H1 (cell line): Measurements from ENCODE around the gene FKRP. TPM values are rescaled to one million over a fixed set of nuclear protein-coding genes. Genes with fewer than 3 reads are reported as not detected.

Experiments used
- CTCF ChIA-PET: fragments of 300-600 bp; sonication (Branson Sonifier 250); formaldehyde crosslinking; loops from one replicate; lab custom pipeline; 2021; ENCODE audit not compliant: partially characterized antibody; lab: Charles Lee
- POLR2A ChIA-PET: fragments of 300-600 bp; sonication (Branson Sonifier 250); formaldehyde crosslinking; loops from one replicate; lab custom pipeline; 2021; ENCODE audit warnings: inconsistent platforms; ENCODE audit not compliant: partially characterized antibody; lab: Charles Lee
- DNase-seq, 2 experiments: peaks; one replicate each; pipeline versions ENCODE4 v3.0.0 to v3.0.0-alpha.2; 2010 to 2022; ENCODE audit warnings: low spot score in 2 of 2, low read depth in 1 of 2, mixed read lengths in 1 of 2
- FAIRE-seq: peaks from 2 replicates; lab custom pipeline; 2011; peaks lifted over from hg19 to GRCh38; lab: Jason Lieb, UNC
- H2AFZ ChIP-seq: 2 replicates; pipeline ENCODE4 v1.8.1; 2012; ENCODE audit warnings: low read length, inconsistent platforms
- H2AK5ac ChIP-seq: 2 replicates; pipeline ENCODE4 v1.6.1; 2013; ENCODE audit warnings: low read depth, low read length
- H2BK120ac ChIP-seq: replicated peaks from 2 replicates; pipeline ENCODE3; 2013; ENCODE audit warnings: low read depth, low read length, inconsistent platforms
- H2BK12ac ChIP-seq: 2 replicates; pipeline ENCODE4 v1.6.1; 2013; ENCODE audit warnings: low read depth, low read length
- H2BK15ac ChIP-seq: 2 replicates; pipeline ENCODE4 v1.6.1; 2013; ENCODE audit warnings: low read length
- H2BK20ac ChIP-seq: 2 replicates; pipeline ENCODE4 v1.6.1; 2013; ENCODE audit warnings: low read length
- H2BK5ac ChIP-seq: 2 replicates; pipeline ENCODE4 v1.6.1; 2013; ENCODE audit warnings: low read depth, low read length
- H3K14ac ChIP-seq: 2 replicates; pipeline ENCODE4 v1.6.1; 2013; ENCODE audit warnings: inconsistent platforms; ENCODE audit not compliant: insufficient read length
- H3K18ac ChIP-seq: 2 replicates; pipeline ENCODE4 v1.6.1; 2013; ENCODE audit warnings: low read length; ENCODE audit errors: extremely low read depth
- H3K23ac ChIP-seq: 2 replicates; pipeline ENCODE4 v1.6.1; 2013; ENCODE audit warnings: inconsistent platforms; ENCODE audit not compliant: insufficient read length
- H3K23me2 ChIP-seq: 2 replicates; pipeline ENCODE4 v1.6.1; 2013; ENCODE audit warnings: low read depth, low read length
- H3K27ac ChIP-seq: 2 replicates; pipeline ENCODE4 v1.6.1; 2011; ENCODE audit warnings: low read depth, low read length, inconsistent platforms
- H3K27me3 ChIP-seq, 4 experiments: replicated peaks in 1 of 4; 1 replicate in 1 of 4; 2 replicates in 3 of 4; pipeline versions ENCODE4 v1.6.1 to v1.8.1; 2011 to 2013; ENCODE audit warnings: low read length in 3 of 4, mild to moderate bottlenecking in 3 of 4, inconsistent platforms in 2 of 4, mixed read lengths in 2 of 4, moderate library complexity in 1 of 4; ENCODE audit not compliant: control insufficient read depth in 3 of 4, insufficient read depth in 3 of 4; ENCODE audit errors: extremely low read depth in 1 of 4
- H3K36me3 ChIP-seq, 4 experiments: 2 replicates each; pipeline versions ENCODE4 v1.6.1 to v1.8.1; 2011 to 2013; ENCODE audit warnings: mild to moderate bottlenecking in 4 of 4, low read length in 3 of 4, moderate library complexity in 2 of 4, control low read depth in 1 of 4, inconsistent platforms in 1 of 4; ENCODE audit not compliant: insufficient read depth in 4 of 4, control insufficient read depth in 2 of 4
- H3K4ac ChIP-seq: replicated peaks from 2 replicates; pipeline ENCODE3; 2013; ENCODE audit warnings: low read length, low read depth, mixed read lengths, inconsistent platforms; ENCODE audit not compliant: insufficient read length
- H3K4me1 ChIP-seq, 4 experiments: replicated peaks in 1 of 4; 1 replicate in 1 of 4; 2 replicates in 3 of 4; pipeline versions ENCODE4 v1.6.1 to v1.8.1; 2011 to 2013; ENCODE audit warnings: low read length in 3 of 4, inconsistent platforms in 2 of 4, mixed read lengths in 1 of 4; ENCODE audit not compliant: insufficient read depth in 4 of 4, control insufficient read depth in 3 of 4
- H3K4me2 ChIP-seq, 2 experiments: 2 replicates each; pipeline versions ENCODE4 v1.6.1 to v1.8.1; 2011 to 2013; ENCODE audit warnings: low read depth in 2 of 2, low read length in 2 of 2, control low read depth in 1 of 2, inconsistent platforms in 1 of 2, mild to moderate bottlenecking in 1 of 2; ENCODE audit not compliant: insufficient read depth in 1 of 2
- H3K4me3 ChIP-seq, 4 experiments: fragments of 200-600, 300-600 bp in 1 of 4; sonication (generic), shearing (Covaris generic), sonication (Bioruptor Twin) in 1 of 4; 2 replicates each; pipeline versions ENCODE4 v1.5.1 to v1.8.1; 2011 to 2016; ENCODE audit warnings: low read length in 4 of 4, low read depth in 3 of 4, control low read depth in 2 of 4, inconsistent platforms in 2 of 4, mild to moderate bottlenecking in 2 of 4, mixed read lengths in 1 of 4, moderate library complexity in 1 of 4; ENCODE audit not compliant: insufficient read depth in 2 of 4; ENCODE audit errors: extremely low read depth in 1 of 4
- H3K56ac ChIP-seq: replicated peaks from 2 replicates; pipeline ENCODE3; 2013; ENCODE audit warnings: low read depth, mild to moderate bottlenecking, mixed read lengths, low read length, inconsistent platforms; ENCODE audit not compliant: insufficient read length
- H3K79me1 ChIP-seq: 2 replicates; pipeline ENCODE4 v1.6.1; 2013; ENCODE audit warnings: low read depth, low read length, control low read depth
- H3K79me2 ChIP-seq, 2 experiments: 2 replicates each; pipeline versions ENCODE4 v1.6.1 to v1.8.1; 2012 to 2013; ENCODE audit warnings: low read length in 2 of 2, mild to moderate bottlenecking in 2 of 2, inconsistent platforms in 1 of 2; ENCODE audit not compliant: insufficient read depth in 2 of 2, control insufficient read depth in 1 of 2
- H3K9ac ChIP-seq, 4 experiments: replicated peaks in 1 of 4; 1 replicate in 1 of 4; 2 replicates in 3 of 4; pipeline versions ENCODE4 v1.6.1 to v1.8.1; 2011 to 2013; ENCODE audit warnings: low read depth in 3 of 4, low read length in 3 of 4, control low read depth in 2 of 4, mild to moderate bottlenecking in 2 of 4, moderate library complexity in 2 of 4, inconsistent platforms in 1 of 4; ENCODE audit errors: extremely low read depth in 1 of 4
- H3K9me3 ChIP-seq, 2 experiments: 2 replicates each; pipeline versions ENCODE4 v1.6.1 to v1.8.1; 2012 to 2013; ENCODE audit warnings: mild to moderate bottlenecking in 2 of 2, moderate library complexity in 2 of 2, control low read depth in 1 of 2, inconsistent platforms in 1 of 2, low read depth in 1 of 2, low read length in 1 of 2, mixed read lengths in 1 of 2; ENCODE audit not compliant: insufficient read depth in 2 of 2
- H4K20me1 ChIP-seq, 2 experiments: replicated peaks in 1 of 2; 2 replicates each; pipeline versions ENCODE3 to v1.8.1; 2011 to 2013; ENCODE audit warnings: inconsistent platforms in 2 of 2, low read length in 2 of 2, mild to moderate bottlenecking in 1 of 2; ENCODE audit not compliant: insufficient read depth in 2 of 2, control insufficient read depth in 1 of 2
- H4K5ac ChIP-seq: 2 replicates; pipeline ENCODE4 v1.6.1; 2013; ENCODE audit warnings: low read length, low read depth, mixed read lengths, inconsistent platforms; ENCODE audit not compliant: insufficient read length
- H4K8ac ChIP-seq: 2 replicates; pipeline ENCODE4 v1.8.0; 2013; ENCODE audit warnings: mild to moderate bottlenecking, moderate library complexity, low read length, inconsistent platforms; ENCODE audit not compliant: insufficient read depth; ENCODE audit errors: extremely low read depth
- H4K91ac ChIP-seq: replicated peaks from 2 replicates; pipeline ENCODE3; 2013; ENCODE audit warnings: low read length, mixed read lengths, inconsistent platforms; ENCODE audit not compliant: insufficient read length
- BACH1 ChIP-seq: IDR thresholded peaks from 2 replicates; pipeline ENCODE4 v1.6.1; 2012; ENCODE audit warnings: low read length, improper control_type of control experiment
- SP2 ChIP-seq: IDR thresholded peaks from 2 replicates; pipeline ENCODE4 v1.6.1; 2012; ENCODE audit warnings: mild to moderate bottlenecking, low read length, inconsistent platforms
- WGBS, 2 experiments: shearing (Covaris generic) in 1 of 2; methylation state at CpG; one replicate each; pipeline versions ENCODE4 v1.1.6 to v1.1.7; 2013 to 2015; ENCODE audit warnings: low lambda C conversion rate in 2 of 2, mixed read lengths in 2 of 2, inconsistent platforms in 1 of 2, low coverage in 1 of 2, missing lambda C conversion rate in 1 of 2; ENCODE audit not compliant: insufficient replicate concordance in 2 of 2, insufficient coverage in 1 of 2, insufficient read length in 1 of 2; ENCODE audit errors: extremely low coverage in 1 of 2, missing lambda C conversion rate in 1 of 2; 5-methylcytosine and 5-hydroxymethylcytosine counted together
- polyA plus RNA-seq, 7 experiments: library from polyadenylated mRNA; depleted of rRNA in 3 of 7; stranded (reverse) in 5 of 7; unstranded in 2 of 7; fragments of >200 nt in 5 of 7; fragments of 200-250 nt in 2 of 7; gene quantifications; 1 replicate in 5 of 7; 2 replicates in 1 of 7; 4 replicates in 1 of 7; pipeline versions ENCODE4 v1.2.1 to v1.2.3, GENCODE V29; 2011 to 2013; ENCODE audit warnings: missing spikeins in 2 of 7, mixed read lengths in 2 of 7
- total RNA-seq: library from RNA; stranded (reverse); fragmentation: NEBNext Ultra II Directional; extraction: Animal tissue kit (Norgen Biotek cat#: 25700); gene quantifications from 2 replicates; pipeline ENCODE4 v1.2.1, GENCODE V29; 2021

FKRP gene
- total and polyA plus RNA-seq, 2 of the 8 experiments (the other 6 are each of a cell fraction or from before 2014, with no cell fraction given), result 17.1 to 24.4 TPM

GRCh38 chr19:46731007-46731501, 14.8 kb upstream of the FKRP start:
- CTCF ChIA-PET, result interaction anchor here (0.7 to 15.8 kb wide), 14 partner anchors 10 to 126 kb away, joined by 3 to 188 read pairs (median 4); no protein-coding TSS in a partner anchor

More at GRCh38 chr19:46731007-46731501, 14.8 kb upstream of the FKRP start:
- peaks cover 0 to 3% (median 0%) of the 10 kb centered on the region in 4 experiments; a peak in 4 of 7 replicates for H3K4me1 ChIP-seq
- H3K27ac ChIP-seq, result no peak overlapping the region
- whole genome bisulfite sequencing, 2 experiments, result 94% methylated on average over 14 of the region's 14 CpGs; no CpG with 5 or more reads in 1 of the 2 experiments
- H4K20me1 ChIP-seq, result peaks cover 30 to 46% of the 10 kb centered on the region in 2 experiments
- H2AK5ac ChIP-seq, result no peak overlapping the region
- no peak overlapping the region for H2BK15ac ChIP-seq
- no peaks in the 10 kb centered on the region for H3K23me2 ChIP-seq
- H2AFZ ChIP-seq, result no peak overlapping the region
- peaks cover 0 to 27% of the 10 kb centered on the region in 2 experiments; a peak in 2 of 4 replicates for H3K79me2 ChIP-seq
- no peak overlapping the region for H4K5ac ChIP-seq
- no peak overlapping the region for H3K23ac ChIP-seq
- H3K4ac ChIP-seq, result no peak overlapping the region
- H3K4me2 ChIP-seq, result no peak overlapping the region
- H3K14ac ChIP-seq, result no peak overlapping the region
- no peak overlapping the region for H3K18ac ChIP-seq
- FAIRE-seq (no peak), DNase-seq (no peak)
- H3K79me1 ChIP-seq, result peaks cover 8% of the 10 kb centered on the region
- H3K4me3 ChIP-seq, result no peak overlapping the region
- no peaks in the 10 kb centered on the region for H3K27me3 ChIP-seq
- H3K9ac ChIP-seq, result no peak overlapping the region
- H2BK20ac ChIP-seq, result no peak overlapping the region
- TF ChIP-seq SP2 (no peak), BACH1 (0 out of 2 replicates have a peak, but pooled peaks have one; percentile 42)
- H3K9me3 ChIP-seq, result no peaks in the 10 kb centered on the region
- H2BK120ac ChIP-seq, result no peak overlapping the region
- H4K8ac ChIP-seq, result no peak overlapping the region; the same call in 1 of the 2 replicates
- peaks cover 37 to 67% (median 51%) of the 10 kb centered on the region in 4 experiments for H3K36me3 ChIP-seq
- H4K91ac ChIP-seq, result no peak overlapping the region
- peak overlapping the region; percentile 66; the same call in 1 of the 2 replicates for H2BK5ac ChIP-seq
- H3K56ac ChIP-seq, result no peak overlapping the region
- POLR2A ChIA-PET, result interaction anchor here (0.8 to 4.2 kb wide), 6 partner anchors 10 to 55 kb away, joined by 3 to 26 read pairs (median 6); partner anchors contain the start of gene PRKD2
- H2BK12ac ChIP-seq, result no peak overlapping the region
